AML-193 (cell line): ENCODE measurements around the gene TMEM43.

Experiments used
- DNase-seq, 2 experiments: peaks; one replicate each; lab custom pipeline; 2025; lab: John Stamatoyannopoulos, UW

TMEM43 gene

DNA sequence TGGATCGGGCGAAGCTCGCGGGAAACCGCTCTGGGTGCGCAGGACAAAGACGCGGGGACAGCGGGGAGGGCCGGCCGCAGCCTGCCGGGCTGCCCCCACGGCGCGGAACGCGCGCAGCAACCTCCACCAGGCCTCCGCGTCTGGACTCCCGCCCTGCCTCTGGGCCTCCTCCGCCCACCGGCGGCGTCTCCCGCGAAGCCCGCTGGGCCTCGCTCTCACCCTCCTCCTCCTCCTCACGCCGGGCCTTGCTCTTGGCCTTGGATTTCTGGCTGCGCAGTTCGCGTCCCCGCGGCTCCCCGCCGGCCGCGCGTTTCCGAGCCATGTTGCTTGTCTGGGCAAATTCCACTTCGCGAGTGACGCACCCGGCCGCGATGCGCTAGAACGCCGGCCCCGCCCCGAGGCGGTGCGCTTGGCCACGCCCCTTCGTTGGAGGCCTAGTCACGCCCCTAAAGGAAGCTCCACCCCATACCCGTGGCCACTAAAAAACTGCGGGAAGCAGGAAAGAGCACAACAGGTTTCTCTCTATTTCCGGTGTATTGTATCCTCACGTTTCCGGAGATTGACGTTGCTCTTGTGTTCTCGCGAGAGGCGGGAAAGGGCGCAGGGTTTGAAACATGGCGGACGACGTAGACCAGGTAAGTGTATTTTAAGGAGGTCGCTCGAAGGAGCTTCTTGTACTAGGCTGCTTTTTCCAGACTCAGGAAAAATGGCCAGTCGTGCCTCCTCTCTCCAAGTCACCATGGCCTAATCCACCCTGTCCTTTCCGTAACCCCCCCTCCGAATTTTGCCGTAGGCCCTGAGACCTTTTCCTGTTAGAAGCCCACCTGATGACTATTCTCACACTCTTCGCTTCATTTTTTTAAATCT, 53.6 kb downstream of the TMEM43 start, which contains the start of the genes LSM3 and XPC:
Gene LSM3, plus strand, starts transcription at position 571 of the 867 bp plus-strand sequence. Its CDS starts 44 bp downstream, at position 615.
Gene XPC, minus strand, starts transcription at position 355 of the 867 bp plus-strand sequence. Its CDS starts 33 bp downstream, at position 322.
- DNase-seq, result peak; percentile 99

DNA sequence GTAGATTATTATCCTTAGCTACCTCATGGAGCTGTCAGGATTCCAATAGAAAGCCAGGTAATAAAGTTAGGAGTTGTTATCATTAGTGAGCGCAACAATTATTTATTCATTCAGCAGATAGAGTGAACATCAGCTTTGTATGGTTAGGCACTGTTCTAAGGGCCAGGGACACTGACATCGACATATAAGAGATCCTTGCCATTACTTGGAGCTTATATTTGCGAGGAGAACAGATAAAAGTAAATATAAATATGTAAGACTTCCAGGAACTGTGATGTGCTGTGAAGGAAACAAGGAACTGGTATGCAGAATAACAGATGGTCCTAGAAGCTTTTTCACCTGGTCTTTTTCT, 54.2 kb downstream of the TMEM43 start:
- no peak for DNase-seq

DNA sequence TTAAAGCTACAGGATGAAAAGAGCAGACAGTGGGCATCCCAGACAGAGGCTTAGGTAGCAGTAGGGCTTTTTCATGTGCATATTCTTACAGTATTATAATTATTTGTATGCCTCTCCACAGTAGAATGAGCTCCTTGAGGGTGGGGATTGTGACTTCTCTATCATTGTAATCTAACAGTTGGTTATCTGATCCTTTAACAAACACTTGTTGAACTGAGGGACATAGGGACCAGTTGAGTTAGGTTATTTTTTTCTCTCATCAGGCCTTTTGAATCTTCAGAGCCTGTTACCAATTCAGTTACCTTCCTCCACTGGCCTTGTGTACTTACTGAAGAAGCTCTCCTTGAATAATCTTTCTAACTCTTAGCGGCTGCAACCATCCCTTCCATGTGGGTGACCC, 54.9 kb downstream of the TMEM43 start:
- no peak for DNase-seq

DNA sequence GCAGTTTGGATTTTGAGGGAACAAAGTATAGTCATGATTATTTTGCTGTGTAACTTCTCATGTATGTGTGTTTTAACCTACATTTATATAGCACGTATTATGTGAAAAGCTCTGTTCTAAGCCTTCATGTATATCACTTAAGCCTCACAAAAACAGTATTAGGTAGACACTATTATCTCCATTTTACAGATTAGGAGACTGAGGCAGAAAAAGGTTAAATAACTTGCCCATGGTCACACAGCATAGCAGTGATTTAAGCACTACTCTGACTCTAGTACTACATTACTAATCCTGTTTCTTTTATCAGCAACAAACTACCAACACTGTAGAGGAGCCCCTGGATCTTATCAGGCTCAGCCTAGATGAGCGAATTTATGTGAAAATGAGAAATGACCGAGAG, 56.4 kb downstream of the TMEM43 start:
- no peak for DNase-seq

DNA sequence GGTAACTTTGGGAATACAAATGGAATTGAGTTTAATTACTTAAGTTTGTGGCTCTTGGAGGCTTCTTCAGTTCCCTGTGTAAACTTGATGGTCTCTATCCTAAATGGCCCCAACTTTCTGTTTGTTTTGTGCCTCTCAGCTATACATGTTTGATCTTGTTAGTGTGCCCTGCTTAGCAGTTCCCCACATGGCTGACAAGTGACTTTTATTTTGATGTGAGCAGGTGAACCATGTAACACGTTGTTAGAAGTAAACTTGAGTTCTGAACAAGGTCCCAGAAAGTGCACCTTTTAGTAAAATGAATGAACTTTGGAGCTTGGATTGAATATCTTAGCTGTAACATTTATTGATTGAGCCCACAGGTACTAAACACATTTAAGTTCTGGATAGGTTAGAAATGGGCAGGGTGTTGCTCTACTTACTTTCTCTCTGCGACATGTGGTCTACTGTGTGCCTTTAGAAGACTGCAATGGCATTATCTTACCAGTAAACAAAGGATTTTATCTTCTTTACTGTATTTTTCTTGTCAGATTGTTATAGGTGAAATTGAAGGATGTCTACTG, 58.2 kb downstream of the TMEM43 start:
- no peak for DNase-seq

DNA sequence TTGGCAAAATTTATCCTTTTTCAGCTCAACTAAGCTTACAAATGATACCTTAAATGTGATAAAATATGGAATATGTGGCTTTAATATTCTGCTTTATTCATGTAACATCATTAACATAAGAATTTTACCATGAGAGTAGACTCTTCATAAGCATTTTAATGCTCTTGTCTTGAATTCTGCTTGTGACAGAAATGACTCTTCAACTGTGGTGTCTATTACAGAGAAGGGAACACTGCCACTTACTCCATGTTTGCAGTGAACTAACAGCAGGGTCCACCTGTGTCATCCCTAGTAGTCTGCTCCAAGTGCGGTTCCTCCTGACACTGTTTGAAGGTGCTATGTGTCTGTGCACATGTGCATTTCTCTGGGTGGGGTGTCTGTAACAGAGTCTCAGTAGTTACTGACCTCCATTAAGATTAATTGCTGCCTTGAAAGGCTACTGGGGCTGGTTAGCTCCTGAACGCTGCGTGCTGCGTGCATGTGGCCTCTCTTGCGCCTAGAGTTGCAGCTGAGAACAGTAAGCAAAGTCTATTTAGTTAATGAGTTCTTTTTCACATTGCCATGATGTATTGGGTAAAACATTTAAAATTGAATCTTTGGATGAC, 62.1 kb downstream of the TMEM43 start:
- no peak for DNase-seq

DNA sequence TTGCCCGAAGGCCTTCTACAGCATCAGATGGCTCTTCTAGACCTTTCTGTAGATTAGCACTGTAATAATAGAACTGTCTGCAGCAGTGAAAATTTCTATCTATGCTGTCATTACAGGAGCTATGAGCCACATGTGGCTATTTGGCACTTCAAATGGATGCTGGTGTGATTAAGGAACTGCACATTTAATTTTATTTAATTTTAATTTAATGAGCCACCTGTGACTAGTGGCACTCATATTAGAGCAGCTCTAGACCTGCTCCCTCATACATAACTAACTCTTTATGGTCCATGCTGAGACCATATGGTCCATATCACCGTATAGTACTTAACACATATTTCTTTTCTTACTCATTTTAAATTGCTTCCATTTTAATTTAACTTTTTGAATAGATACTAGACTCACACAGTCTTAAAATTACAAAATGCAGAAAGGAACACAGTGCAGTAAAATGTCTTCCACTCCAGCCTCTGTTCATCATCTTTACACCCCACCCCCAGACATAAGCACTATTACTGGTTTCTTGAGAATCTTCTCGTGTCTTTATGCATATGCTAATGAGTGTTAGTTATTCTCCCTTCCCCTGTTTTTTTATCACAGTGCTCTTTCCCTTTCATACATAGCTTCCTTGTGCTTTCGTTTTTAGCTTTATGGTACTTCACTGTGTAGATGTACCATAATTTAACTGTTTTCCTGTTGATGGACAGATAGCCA, 63.3 kb downstream of the TMEM43 start:
- no peak for DNase-seq
